Mucosa of descending colon (tissue), 3 donors: ENCODE measurements around the gene IGHMBP2. TPM values are rescaled to one million over a fixed set of nuclear protein-coding genes. Genes with fewer than 3 reads are reported as not detected.
"Not testable (repeated sequence)": the region's sequence is repeated elsewhere in the genome, so short reads cannot be mapped to it uniquely, and the experiment has no call there.

Experiments
- ATAC-seq: fragments of 200-7000 bp; cut with Tn5 transposase; one replicate; pipeline ENCODE4 v1.9.1; 2020; ENCODE audit warnings: mild to moderate bottlenecking, moderate library complexity
- DNase-seq, 3 donors: peaks; one replicate each; pipeline ENCODE4 v3.0.0-alpha.2; 2020
- H3K36me3 ChIP-seq: fragments of 200-600 bp; one replicate; pipeline ENCODE4 v1.8.0; 2021; ENCODE audit warnings: low read depth, mild to moderate bottlenecking
- H3K4me1 ChIP-seq: fragments of 200-600 bp; one replicate; pipeline ENCODE4 v1.8.0; 2021; ENCODE audit warnings: low read depth, mild to moderate bottlenecking
- H3K4me3 ChIP-seq: fragments of 200-600 bp; one replicate; pipeline ENCODE4 v1.8.0; 2021; ENCODE audit warnings: mild to moderate bottlenecking
- H3K9me3 ChIP-seq: fragments of 200-600 bp; one replicate; pipeline ENCODE4 v1.8.0; 2021; ENCODE audit warnings: mild to moderate bottlenecking
- intact Hi-C, 2 donors: fragments of 100-400 bp; cut with DNase I in 1 of 2; cut with micrococcal nuclease in 1 of 2; formaldehyde crosslinking; loops; one replicate each; pipeline versions ENCODE4 v1.11.0 to v1.11.1; 2022; cut with DNase I, micrococcal nuclease
- total RNA-seq, 3 donors: library from RNA; stranded (reverse); fragmentation: NEBNext Ultra II Directional in 2 of 3; extraction: Animal tissue kit (Norgen Biotek cat#: 25700) in 2 of 3; gene quantifications; one replicate each; pipeline versions ENCODE4 v1.2.1 to v1.2.4, GENCODE V29; 2021 to 2023
- TF ChIP-seq, protein P1 (sequence below): fragments of 200-600 bp; IDR thresholded peaks from one replicate; pipeline ENCODE4 v1.8.0; 2022; ENCODE audit warnings: antibody characterized with exemption, mild to moderate bottlenecking
- donor health status: DM: no; HTN: no; CAD: no; lungs with moderate emphysema.
- donor health status: DM: no; HTN: no; CAD: no.
- donor health status: DM: no; HTN: yes; CAD: no.

IGHMBP2 gene
- total RNA-seq, 3 donors from 2014 or later: 19.7 to 44.7 (median 25.8) TPM

DNA sequence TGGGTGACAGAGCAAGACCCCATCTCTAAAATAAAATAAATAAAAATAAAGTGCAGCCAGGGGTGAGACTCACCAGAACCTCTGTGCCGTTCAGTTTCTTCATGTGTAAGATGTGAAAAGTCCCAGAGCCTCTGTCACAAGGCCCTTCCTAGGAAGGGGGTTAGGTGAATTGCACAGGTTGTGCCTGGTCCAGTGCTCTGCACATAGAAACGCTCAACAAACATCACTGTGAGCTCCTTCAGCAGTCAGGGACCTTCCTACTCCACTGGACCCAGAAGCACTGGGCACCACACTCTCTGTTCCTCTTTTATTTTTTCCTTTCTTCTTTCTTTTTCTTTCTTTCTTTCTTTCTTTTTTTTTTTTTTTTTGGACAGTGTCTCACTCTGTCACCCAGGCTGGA lies 22.4 kb upstream of the IGHMBP2 start:
- peak in 1 of 3 donors; percentile 3 for DNase-seq
- H3K36me3 ChIP-seq: no peaks in the 10 kb centered on the region
- H3K4me1 ChIP-seq: no peaks in the 10 kb centered on the region
- ATAC-seq: no peak
- no peaks in the 10 kb centered on the region for H3K9me3 ChIP-seq
- no peak overlapping the region for H3K4me3 ChIP-seq
- intact Hi-C loops: no loop called here
- TF ChIP-seq, protein P1, sequence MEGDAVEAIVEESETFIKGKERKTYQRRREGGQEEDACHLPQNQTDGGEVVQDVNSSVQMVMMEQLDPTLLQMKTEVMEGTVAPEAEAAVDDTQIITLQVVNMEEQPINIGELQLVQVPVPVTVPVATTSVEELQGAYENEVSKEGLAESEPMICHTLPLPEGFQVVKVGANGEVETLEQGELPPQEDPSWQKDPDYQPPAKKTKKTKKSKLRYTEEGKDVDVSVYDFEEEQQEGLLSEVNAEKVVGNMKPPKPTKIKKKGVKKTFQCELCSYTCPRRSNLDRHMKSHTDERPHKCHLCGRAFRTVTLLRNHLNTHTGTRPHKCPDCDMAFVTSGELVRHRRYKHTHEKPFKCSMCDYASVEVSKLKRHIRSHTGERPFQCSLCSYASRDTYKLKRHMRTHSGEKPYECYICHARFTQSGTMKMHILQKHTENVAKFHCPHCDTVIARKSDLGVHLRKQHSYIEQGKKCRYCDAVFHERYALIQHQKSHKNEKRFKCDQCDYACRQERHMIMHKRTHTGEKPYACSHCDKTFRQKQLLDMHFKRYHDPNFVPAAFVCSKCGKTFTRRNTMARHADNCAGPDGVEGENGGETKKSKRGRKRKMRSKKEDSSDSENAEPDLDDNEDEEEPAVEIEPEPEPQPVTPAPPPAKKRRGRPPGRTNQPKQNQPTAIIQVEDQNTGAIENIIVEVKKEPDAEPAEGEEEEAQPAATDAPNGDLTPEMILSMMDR: no peak

- peak in 1 of 3 donors; percentile 3 for DNase-seq
- intact Hi-C loops: no loop called here
- no peak overlapping the region for H3K4me3 ChIP-seq
Observed at GRCh38 chr11:68882391-68882790, 21.3 kb upstream of the IGHMBP2 start.

DNA sequence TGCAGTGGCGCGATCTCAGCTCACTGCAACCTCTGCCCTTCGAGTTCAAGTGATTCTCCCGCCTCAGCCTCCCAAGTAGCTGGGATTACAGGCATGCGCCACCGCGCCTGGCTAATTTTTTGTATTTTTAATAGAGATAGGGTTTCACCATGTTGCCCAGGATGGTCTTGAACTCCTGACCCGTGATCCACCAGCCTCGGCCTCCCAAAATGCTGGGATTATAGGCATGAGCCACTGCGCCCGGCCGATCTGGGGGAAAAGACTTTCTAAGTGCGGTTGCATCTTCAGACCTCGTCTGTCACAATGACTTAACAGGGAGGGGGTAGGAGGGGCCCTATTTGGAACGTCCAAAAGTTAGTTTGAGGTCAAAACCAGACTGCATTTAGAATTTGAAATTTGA lies 18.9 kb upstream of the IGHMBP2 start:
- intact Hi-C loops: not testable (repeated sequence)

More at GRCh38 chr11:68882391-68882790, 21.3 kb upstream of the IGHMBP2 start:
- ATAC-seq: no peak
- Histone ChIP-seq H3K9me3 (no peaks in the 10 kb centered on the region), H3K36me3 (no peaks in the 10 kb centered on the region), H3K4me1 (no peaks in the 10 kb centered on the region)
- TF ChIP-seq, protein P1: no peak

DNA sequence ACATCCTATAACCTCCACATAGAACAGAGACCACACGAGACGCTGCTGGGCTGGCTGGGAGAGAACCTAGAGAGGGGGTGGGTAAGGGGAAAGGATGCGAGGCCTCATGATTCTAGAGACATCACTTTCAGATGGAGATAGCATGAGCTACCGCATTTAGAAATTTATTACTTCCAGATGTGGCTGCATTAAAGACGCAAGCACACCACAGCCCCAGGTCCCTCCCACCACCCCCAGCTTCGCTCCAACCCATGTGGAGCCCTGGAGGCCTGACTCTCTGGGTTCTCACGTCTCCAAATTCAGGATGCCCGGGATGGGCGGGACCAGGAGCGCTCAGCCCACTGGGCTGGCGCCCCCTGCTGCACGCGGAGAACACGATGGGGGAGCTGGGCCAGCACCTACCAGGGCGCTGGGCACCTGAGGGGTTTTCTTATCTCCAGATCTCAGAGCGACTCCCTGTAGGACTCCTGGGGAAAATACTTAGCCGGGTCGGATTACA lies 13.7 kb upstream of the IGHMBP2 start:
- Histone ChIP-seq H3K36me3 (no peaks in the 10 kb centered on the region), H3K4me3 (no peak overlapping the region), H3K9me3 (no peaks in the 10 kb centered on the region), H3K4me1 (no peaks in the 10 kb centered on the region)
- ATAC-seq (peak; percentile 45), DNase-seq (peak in 2 of 3 donors; percentile 25 to 35)
- intact Hi-C loops: no loop called here
- TF ChIP-seq, protein P1: no peak

More for the DNA sequence above, 18.9 kb upstream of the IGHMBP2 start:
- not testable (repeated sequence) for H3K4me3 ChIP-seq, H3K9me3 ChIP-seq, H3K36me3 ChIP-seq, ATAC-seq, H3K4me1 ChIP-seq
- peak in 1 of 3 donors; percentile 10 for DNase-seq

DNA sequence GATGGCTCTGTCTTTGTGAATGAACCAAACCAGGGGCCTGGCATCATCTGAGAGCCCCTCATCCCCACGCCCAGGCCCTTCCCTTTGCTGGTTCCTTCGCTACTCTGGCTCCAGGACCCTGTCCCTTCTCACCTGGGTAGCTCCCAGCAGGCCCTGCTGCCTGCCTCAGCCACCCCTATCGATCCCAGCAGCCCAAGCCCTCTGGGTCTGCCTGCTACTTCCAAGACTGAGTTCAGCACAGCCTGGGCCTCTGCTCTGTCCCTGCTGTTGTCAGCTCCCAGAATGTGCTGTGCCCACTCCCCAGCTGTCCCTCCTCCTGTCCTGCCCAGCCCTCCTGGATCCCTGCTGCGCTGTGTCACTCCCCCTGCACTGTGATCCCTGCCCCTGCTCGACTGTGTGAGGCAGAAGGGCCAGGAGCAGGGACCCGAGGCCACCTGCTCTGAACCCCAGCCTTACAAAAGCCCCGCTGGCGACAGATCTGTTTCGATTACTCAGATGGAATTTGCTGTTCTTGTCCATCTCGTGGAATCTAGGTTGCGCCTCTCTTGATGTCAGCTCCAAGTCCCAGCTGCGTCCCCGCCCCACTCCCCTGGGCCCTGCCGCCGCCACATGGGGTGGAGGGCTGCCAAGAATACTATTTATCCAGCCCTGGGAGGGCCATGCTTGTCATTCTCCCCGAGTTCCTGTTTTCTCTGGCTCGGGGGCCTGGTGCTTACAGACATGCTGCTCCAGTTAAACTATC lies 13.0 kb upstream of the IGHMBP2 start:
- no peak overlapping the region for H3K4me3 ChIP-seq
- TF ChIP-seq, protein P1: no peak
- no peaks in the 10 kb centered on the region for H3K36me3 ChIP-seq
- no peaks in the 10 kb centered on the region for H3K9me3 ChIP-seq
- intact Hi-C loops: no loop called here
- H3K4me1 ChIP-seq: no peaks in the 10 kb centered on the region
- ATAC-seq (peak; percentile 24), DNase-seq (peak in 2 of 3 donors; percentile 14 to 27)

GRCh38 chr11:68891351-68891948 lies 12.2 kb upstream of the IGHMBP2 start:
- DNase-seq (peak in 1 of 3 donors; percentile 16), ATAC-seq (no peak)
- Histone ChIP-seq H3K4me3 (no peak overlapping the region), H3K9me3 (no peaks in the 10 kb centered on the region), H3K36me3 (no peaks in the 10 kb centered on the region), H3K4me1 (no peaks in the 10 kb centered on the region)
- intact Hi-C loops: no loop called here
- TF ChIP-seq, protein P1: no peak
